ENCODE results near the gene GBX1. TPM values are rescaled to one million over a fixed set of nuclear protein-coding genes. Genes with fewer than 3 reads are reported as not detected.

The GBX1 gene
- total RNA-seq, 1 donor from 2014 or later: not detected

DNA sequence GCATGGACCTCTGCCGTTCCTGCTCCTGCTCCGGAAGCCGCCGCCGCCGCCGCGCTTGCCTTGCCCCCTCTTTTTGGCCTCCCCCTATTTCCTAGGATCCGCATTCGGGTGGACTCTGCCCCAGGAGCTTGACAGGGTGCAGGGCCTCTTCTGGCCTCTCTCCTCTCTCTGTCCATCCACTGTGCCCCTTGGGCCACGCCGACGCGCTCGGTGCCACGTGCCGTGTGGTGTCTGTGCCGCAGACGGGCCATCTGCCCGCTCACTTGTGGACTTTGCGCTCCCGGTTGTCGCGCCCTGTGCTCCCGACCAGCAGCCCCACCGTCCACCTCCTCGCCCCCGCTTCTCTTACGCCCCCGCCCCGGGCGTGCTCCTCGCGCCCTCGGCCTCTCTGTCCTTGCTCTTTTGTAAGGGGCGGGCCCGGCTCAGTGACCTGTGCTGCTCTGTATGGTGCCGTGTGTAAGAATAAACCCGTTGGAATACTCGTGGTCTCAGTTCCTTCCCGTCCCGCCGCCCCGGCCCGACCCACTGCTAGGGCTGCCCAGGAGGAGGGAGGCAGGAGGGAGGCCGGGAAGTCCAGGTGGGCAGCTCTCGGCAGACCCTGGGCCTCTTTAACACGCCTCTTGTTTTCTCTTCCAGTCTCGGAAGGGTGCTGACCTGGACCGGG lies 44.2 kb downstream of the GBX1 start:
- Histone ChIP-seq H3K4me1 (peaks cover 3 to 5% of the 10 kb centered on the region in 2 donors), H3K27me3 (no peaks in the 10 kb centered on the region), H3K4me3 (no peak overlapping the region), H3K9me3 (no peaks in the 10 kb centered on the region), H3K36me3 (peaks cover 32 to 54% of the 10 kb centered on the region in 2 donors), H3K27ac (no peak overlapping the region)
- intact Hi-C loops (cut with DNase I): no loop called here
- TF ChIP-seq, protein P1, sequence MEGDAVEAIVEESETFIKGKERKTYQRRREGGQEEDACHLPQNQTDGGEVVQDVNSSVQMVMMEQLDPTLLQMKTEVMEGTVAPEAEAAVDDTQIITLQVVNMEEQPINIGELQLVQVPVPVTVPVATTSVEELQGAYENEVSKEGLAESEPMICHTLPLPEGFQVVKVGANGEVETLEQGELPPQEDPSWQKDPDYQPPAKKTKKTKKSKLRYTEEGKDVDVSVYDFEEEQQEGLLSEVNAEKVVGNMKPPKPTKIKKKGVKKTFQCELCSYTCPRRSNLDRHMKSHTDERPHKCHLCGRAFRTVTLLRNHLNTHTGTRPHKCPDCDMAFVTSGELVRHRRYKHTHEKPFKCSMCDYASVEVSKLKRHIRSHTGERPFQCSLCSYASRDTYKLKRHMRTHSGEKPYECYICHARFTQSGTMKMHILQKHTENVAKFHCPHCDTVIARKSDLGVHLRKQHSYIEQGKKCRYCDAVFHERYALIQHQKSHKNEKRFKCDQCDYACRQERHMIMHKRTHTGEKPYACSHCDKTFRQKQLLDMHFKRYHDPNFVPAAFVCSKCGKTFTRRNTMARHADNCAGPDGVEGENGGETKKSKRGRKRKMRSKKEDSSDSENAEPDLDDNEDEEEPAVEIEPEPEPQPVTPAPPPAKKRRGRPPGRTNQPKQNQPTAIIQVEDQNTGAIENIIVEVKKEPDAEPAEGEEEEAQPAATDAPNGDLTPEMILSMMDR (IDR thresholded peaks at IDR 0.05): no peak
- DNase-seq (ENCODE audit: low spot score in 2 of 2): no peak

DNA sequence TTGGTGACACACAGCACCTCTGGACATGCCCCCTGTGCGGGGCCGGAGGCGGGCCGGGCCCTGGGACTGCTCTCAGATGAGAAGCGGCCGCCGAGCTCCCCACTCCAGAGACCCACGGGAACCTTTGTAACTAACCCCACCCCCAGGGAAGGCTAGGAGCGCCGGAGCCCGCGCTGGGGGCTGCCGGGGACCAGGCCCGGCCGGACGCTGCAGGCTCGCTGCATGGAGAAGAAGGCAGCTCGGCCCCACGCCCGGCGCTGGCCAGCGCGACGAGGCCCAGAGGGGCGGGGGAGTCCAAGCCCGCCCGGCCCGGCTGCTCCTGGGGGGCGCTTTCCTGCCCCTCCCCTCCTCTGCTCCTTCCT lies 44.7 kb downstream of the GBX1 start:
- H3K9me3 ChIP-seq: no peaks in the 10 kb centered on the region
- TF ChIP-seq, protein P1 (IDR thresholded peaks at IDR 0.05): no peak
- no peak overlapping the region for H3K27ac ChIP-seq
- H3K27me3 ChIP-seq: no peaks in the 10 kb centered on the region
- no peak for DNase-seq (ENCODE audit: low spot score in 2 of 2)
- peaks cover 3 to 5% of the 10 kb centered on the region in 2 donors for H3K4me1 ChIP-seq
- intact Hi-C loops (cut with DNase I): no loop called here
- peaks cover 32 to 57% of the 10 kb centered on the region in 2 donors for H3K36me3 ChIP-seq
- H3K4me3 ChIP-seq: no peak overlapping the region

DNA sequence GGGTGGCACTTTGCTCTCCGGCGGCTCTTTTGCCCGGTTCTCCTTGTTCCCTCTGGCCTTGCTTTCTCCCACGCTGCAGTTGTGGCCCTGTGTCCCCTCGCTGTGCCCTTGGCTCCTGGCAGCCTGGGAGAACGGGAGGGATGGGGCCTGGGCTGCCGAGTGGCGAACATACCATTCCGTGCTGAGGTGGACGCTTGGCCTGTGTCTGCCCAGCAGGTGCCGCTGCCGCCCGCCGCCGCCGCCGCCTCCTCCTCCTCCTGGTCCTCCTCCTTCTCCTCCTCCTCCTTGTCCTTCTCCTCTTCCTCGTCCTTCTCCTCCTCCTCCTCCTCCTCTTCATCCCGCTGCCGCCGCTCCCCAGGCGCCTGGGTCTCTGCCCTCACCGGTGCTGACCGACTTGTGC lies 45.2 kb downstream of the GBX1 start:
- H3K4me3 ChIP-seq: no peak overlapping the region
- H3K4me1 ChIP-seq: peaks cover 3 to 5% of the 10 kb centered on the region in 2 donors
- intact Hi-C loops (cut with DNase I): no loop called here
- H3K9me3 ChIP-seq: no peaks in the 10 kb centered on the region
- H3K27me3 ChIP-seq: no peaks in the 10 kb centered on the region
- H3K36me3 ChIP-seq: peaks cover 34 to 62% of the 10 kb centered on the region in 2 donors
- DNase-seq (ENCODE audit: low spot score in 2 of 2): no peak
- TF ChIP-seq, protein P1 (IDR thresholded peaks at IDR 0.05): no peak
- no peak overlapping the region for H3K27ac ChIP-seq

DNA sequence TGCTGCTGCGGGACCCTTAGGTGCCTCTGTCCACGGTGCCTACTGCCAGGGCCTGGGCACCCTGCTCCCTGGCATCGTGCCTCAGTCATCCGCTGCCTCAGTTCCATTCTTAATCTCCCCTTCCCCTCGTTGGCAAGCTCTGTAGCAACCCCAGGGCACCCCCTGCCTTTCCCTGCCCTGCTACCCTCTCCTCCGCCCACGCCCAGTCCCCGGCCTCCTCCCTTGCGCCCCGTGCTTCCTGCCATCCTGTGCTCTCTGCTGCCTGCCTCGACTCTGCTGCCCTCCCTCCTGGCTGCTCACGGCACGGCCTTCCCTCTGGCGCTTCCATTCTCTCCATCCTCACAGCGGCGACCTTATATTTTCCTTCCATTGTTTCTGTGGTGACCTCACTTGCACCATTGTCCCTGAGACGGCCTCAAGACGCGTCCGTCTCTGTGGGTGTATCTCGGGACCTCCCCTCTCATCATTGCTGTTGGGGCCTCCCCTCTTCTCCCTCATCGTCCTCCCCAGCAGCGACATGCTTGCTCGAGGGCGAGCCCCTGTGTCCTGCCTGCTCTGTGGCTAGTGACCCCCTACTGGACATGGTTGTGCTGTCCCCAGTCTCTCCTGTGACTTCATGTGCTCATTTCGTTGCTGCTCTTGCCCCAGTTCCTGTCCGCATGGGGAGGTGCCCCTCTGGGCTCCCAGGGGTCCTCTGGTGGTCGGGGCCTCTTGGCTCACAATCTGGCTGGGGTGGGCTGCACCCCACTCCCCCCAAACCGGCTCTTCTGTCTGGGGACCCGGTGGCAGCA lies 45.9 kb downstream of the GBX1 start:
- Histone ChIP-seq H3K36me3 (peaks cover 34 to 66% of the 10 kb centered on the region in 2 donors), H3K27me3 (no peaks in the 10 kb centered on the region), H3K9me3 (no peaks in the 10 kb centered on the region), H3K27ac (no peak overlapping the region), H3K4me3 (no peak overlapping the region), H3K4me1 (peaks cover 3 to 5% of the 10 kb centered on the region in 2 donors)
- DNase-seq (ENCODE audit: low spot score in 2 of 2): no peak
- intact Hi-C loops (cut with DNase I): no loop called here
- TF ChIP-seq, protein P1 (IDR thresholded peaks at IDR 0.05): no peak

DNA sequence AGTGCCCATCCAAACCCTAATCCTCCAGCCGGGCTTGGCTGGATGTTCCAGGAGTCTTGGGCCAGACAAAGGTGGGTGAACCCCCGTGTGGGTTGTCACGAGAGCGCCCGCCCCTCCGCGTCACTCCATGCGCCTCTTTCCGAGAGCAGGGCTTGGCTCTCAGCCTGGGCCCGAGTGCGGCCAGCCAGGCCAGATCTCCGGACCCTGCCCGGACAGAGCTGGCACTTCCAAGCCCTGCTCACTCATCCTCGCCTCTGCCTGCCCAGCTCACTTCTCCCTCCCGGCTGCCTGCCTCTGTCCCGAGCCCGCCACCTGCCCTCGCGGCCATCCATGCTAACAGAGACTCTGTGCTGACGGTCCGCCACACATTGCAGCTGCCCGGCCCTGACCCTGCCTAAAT lies 46.6 kb downstream of the GBX1 start:
- Histone ChIP-seq H3K9me3 (no peaks in the 10 kb centered on the region), H3K4me1 (peaks cover 3 to 5% of the 10 kb centered on the region in 2 donors), H3K27ac (no peak overlapping the region), H3K27me3 (no peaks in the 10 kb centered on the region), H3K36me3 (peaks cover 34 to 66% of the 10 kb centered on the region in 2 donors), H3K4me3 (no peak overlapping the region)
- DNase-seq (ENCODE audit: low spot score in 2 of 2): no peak
- intact Hi-C loops (cut with DNase I): no loop called here
- TF ChIP-seq, protein P1 (IDR thresholded peaks at IDR 0.05): no peak
